Measurements from ENCODE around the gene PDGFD. TPM values are rescaled to one million over a fixed set of nuclear protein-coding genes. Genes with fewer than 3 reads are reported as not detected.

PDGFD gene
- total RNA-seq, 1 experiment from 2014 or later, result not detected

DNA sequence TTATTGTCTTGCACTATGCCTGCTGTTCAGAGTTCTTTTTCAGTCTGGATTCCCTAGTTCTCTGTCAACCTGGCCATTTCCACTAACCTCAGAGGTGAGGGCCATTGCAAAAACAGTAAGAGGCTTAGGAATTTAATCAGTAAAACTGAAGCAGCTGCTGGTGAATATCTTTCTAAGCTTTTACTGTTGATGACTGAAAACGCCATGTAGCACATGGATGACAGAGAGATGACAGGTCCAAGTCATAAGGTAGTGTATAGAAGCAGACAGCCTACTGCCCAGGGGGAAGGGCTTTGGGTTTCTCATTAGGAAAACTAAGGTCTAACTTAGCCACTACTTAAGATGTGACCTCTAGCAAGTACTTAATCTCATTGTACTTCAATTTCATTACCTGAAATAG is 280.1 kb downstream of the PDGFD start:
- no peak for DNase-seq (ENCODE audit: low read depth)

DNA sequence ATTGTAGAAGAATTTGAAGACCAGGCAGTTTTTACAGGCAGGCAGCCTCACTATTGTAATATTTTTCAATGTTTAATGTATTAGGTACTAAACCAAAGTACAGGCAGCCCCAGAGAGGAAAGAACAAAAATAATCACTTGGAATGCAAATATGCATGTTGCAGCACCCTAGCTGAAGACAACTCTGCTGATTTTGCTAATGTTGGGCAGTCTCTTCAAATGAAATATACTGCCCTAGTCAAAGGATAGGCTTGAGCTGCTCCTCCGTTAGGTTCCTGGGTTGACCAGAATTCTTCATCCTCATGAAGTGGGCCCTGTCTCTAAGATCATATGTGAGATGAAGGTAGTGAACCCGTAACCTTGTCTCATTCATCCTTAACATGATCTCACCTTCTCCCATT is 280.7 kb downstream of the PDGFD start:
- DNase-seq (ENCODE audit: low read depth), result no peak

DNA sequence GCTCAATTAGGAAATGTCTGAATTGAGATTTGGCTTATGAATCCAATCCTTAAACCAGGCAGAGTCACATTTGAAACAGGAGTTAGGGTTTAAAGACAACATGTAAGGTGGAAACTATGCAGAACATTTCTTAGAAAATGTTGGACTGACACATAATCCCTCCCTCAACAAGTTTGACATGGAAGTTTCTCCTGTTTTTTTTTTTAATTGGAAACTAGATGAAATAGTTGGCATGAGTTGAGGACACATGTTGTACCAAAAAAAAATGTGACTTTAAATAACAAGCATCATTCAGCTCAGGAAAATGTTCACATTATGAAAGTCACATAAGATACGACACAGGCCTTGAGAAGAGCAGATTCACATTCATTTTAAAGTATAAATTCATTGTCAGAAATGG is 282.4 kb downstream of the PDGFD start:
- DNase-seq (ENCODE audit: low read depth), result no peak

DNA sequence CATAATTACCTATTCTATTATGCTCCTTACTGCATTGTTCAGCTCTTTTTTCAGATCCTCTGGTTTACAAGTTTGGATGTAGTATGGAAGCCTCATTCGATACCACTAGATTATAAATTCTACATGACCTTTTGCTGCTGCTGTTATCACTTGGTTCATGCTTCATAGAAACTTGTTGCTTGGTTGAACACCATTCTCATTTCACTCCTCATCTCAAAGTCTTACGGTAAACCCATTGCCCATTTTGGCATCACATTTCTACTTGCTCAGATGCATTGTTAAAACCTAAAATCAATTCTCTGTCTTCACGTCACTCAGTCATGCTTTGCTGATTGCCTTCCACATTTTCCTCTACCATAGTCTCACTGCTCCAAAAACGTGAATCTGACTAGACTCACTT is 283.0 kb downstream of the PDGFD start:
- no peak for DNase-seq (ENCODE audit: low read depth)

DNA sequence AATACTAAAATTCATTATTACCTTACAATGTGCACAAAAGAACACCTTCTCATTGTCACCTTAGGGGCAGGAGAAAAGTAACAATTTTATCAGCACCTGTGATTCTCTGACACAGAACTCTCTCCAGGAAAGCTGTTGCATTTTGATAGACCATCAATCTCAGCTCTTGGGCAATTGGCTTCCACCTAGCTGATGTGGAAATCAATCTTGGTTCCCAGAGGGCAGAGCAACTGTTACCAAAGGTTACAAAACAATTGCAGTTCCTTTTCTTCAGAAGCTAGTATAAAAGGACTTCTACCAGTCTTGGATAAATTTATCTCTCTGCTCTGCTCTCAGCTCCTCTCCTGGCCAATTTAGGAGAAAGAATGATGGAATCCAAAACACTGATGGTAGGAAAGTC is 285.3 kb downstream of the PDGFD start:
- DNase-seq (ENCODE audit: low read depth), result no peak

DNA sequence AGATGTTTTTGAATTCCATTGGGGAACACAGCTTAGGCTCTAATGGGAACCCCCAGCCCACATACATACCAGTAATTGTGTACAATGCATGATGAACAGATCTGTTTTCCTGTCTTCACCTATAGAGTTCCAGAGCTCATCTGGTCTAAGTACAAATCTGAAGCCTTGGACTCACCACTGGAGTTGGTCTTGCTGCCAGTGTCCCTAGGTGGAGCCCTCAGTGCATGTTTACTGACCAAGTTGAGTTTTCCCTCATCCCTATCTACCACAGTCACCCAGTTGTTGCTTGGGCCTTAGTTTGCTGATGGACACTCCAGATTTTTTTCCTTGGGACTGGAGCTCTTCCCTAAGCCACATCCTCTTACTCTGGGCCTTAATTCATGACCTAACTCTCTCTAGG is 286.7 kb downstream of the PDGFD start:
- no peak for DNase-seq (ENCODE audit: low read depth)

DNA sequence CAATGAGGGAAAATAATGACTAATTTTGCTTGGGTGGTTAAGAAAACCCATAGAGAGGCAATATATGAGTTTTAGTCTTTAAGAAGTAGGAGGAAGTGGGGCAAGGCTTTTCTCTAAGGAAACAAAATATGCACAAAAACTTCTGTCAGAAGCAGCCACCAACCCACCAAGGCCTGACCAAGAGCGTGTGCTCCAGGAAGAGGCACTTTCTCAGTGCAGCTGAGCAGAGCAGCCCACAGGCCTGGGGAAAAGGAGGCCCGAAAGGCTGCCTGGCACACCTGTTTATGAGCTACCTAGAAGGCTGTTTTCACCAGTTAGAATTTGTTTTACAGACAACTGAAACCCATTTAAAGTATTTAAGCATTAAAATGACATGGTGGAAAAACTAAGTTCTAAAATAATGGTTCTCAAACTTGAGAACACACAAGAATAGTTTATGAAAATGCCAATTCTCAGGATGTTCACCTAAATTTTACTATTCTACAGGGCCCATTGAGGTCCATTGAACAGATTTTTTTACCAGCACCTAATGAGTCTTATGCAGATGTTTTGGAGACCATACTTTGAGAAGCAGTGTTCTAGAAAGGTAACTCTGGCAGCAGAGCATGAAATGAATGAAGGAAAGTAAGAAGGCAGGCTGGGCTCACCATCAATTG is 288.0 kb downstream of the PDGFD start:
- DNase-seq (ENCODE audit: low read depth), result no peak

DNA sequence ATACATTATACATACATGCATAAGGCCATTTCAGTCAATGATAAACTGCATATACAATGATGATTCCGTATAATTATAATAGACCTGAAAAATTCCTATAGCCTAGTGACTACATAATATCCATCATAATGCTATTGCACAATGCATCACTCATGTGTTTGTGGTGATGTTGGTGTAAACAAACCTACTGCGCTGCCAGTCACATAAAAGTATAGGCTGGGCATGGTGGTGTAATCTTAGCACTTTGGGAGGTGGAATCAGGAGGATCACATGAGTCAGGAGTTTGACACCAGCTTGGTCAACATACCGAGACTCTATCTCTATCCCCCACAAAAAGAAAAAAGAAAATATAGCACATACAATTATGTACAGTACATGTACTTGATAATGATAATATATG is 291.2 kb downstream of the PDGFD start:
- no peak for DNase-seq (ENCODE audit: low read depth)

DNA sequence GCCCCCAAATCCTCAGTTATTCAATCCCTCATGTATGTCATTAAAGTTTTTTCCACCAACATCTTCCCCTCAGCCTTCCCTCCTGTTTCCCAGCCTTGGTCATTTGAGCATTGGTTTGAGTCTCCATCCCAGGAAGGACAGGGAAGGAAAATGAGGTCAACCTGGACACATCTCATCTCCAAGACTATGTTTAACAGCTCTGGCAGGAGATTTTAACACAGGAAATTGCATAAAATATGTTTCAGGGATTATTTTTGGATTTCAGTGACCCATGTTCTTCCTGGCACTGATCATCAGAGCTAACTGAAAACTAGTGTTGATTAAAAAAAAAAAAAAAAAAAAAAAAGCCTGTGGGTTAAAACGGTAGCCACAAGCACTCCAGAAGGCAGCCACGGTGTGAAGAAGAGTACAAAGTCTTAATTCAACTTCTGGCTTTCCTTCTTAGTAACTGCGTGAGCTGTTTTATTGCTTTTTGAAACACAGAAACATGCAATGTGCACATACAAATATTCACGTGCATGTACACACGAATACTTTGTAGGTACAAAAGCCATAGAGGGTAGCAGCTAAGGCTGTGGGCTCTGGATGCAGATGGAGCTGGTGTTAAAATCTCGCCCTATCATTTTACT is 291.9 kb downstream of the PDGFD start:
- DNase-seq (ENCODE audit: low read depth), result no peak

DNA sequence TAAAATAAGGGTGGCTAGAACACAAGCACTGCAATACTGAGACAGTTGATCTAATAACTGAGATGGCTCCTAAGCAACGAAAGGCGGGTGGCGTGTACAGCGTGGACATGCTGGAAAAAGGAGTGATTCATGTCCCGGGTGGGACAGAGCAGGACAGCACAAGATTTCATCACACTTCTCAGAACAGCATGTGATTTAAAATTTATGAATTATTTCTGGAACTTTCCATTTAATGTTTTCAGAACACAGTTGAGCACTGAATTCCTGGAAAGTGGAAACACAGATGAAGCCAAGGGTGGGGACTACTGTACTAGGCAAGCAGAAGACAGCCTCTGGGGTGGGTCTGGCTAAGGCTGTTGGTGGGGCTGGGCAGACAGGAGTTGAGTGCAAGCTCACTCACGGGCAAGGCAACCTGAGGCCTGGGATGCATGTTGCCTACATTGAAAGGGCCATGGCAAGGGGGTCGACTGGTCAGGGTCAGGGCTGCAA is 293.1 kb downstream of the PDGFD start:
- no peak for DNase-seq (ENCODE audit: low read depth)

DNA sequence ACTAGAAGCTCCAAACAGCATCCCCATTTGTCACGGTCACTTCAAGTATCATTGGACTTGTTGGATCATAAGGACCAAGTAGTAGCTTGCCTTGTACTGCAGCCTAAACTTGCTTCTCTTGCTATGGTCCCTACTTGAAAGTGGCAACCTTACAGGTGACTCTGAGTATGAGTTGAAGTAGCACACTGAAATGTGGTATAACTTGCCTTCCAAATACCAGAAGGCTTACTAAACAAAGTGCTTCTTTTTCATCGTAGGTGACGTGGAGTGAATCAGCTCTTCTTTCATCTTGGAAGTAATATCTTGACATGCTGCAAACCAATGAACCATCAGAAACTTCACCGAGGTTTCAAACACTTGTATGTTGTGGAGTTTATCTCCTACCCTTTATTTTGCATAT is 296.5 kb downstream of the PDGFD start:
- DNase-seq (ENCODE audit: low read depth), result no peak

DNA sequence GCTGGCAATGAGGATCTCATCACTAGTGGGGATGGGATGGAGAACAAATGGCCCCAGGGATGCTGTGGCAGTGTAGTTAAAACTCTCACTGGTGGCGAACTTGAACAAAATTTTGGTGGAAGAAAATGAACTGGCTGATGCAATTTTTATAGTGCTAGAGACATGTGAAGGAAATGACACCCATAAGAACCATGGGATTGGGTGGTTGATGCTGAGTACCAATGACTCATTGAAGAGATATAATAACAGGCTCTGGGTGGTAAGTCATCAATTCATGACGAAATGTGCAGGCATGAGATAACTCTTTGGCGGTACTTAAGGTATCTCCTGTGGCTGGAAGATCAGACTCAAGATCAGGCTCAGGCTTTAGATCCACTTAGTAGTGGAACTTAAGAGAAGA is 300.4 kb downstream of the PDGFD start:
- DNase-seq (ENCODE audit: low read depth), result no peak

DNA sequence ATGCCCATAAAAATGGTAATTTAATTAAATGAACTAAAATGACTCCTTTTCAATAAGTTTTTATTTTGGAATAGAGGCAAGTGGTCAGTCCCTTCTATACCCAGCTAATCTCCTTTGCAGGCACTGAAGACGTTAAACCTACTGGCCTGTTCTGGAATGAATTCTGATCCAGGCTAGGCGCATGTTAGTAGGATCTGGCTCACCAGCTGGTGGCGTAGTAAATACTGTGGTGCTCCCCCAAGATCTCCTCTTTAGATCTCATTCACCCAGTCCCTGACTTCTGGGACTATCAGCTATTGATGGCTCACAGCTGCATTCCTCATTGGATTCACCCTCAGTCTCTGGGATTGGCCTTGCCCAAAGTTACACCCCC is 301.2 kb downstream of the PDGFD start:
- DNase-seq (ENCODE audit: low read depth), result no peak

DNA sequence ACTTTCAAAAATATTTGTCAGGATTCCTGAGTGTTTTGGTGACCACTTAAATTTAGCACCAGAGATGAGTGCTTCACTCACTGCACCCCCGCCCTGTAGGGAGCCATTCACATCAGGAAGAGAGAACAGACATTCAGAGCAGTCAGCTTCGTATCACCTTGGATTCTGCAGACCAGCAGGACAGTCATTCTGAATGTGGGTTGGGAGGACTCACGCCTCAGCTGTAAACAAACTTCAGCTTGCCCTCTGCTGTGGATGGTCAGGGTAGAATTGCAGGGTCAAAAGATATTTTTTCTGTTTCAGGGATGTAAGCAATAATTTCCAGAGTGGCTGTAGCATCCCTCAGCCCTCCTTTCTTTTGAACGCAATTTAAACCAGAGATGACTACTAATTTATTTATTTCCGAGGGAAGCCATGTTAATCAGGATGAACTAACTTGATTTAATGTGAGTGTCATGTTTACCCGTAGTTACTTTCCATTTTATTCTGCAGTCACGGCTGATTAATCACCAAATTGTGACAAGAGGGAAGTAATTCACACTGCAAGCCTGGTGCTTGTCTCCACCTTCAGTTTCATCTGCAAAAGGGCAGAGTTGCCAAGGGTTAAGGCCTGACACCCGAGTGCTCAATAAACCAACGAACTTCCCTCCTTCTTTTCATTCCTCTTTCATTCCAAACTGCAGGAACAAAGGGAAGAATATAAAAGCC is 301.7 kb downstream of the PDGFD start:
- DNase-seq (ENCODE audit: low read depth), result no peak

Other genes with a start within 250 kb of the PDGFD start
- not detected in 2 replicates for gene DDI1, start 127.5 kb downstream of the PDGFD start, total RNA-seq (2014; rRNA removed; shearing (Covaris generic))